Colon (tissue), 2 donors: ENCODE results near the gene CPA2.
"Not testable (repeated sequence)": the region's sequence is repeated elsewhere in the genome, so short reads cannot be mapped to it uniquely, and the experiment has no call there.

Experiments
- FAIRE-seq: peaks from 2 replicates; lab custom pipeline; 2012; peaks lifted over from hg19 to GRCh38; lab: Jason Lieb, UNC
- donor health status: control.
- donor health status: control.

CPA2 gene

DNA sequence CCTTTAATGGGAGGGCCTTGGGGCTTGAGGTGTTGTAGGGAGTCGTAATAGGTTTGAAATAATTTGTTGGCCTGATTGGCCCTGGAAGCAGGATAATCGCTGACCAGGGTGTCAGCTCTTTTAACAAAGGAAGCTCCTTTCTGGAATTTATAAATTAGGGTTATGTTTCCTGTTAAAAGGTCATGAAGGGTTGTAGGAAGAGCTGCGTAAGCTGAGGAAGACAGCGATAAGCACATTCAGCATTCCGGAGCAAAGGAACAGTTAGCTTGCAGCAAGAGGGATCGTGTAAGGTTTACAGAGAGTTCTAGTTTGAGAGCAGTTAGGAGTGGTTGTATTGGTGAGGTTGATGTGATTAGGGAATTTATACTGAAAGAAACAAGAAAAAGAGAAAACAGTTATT, 47.6 kb downstream of the CPA2 start:
- FAIRE-seq, result no peak

DNA sequence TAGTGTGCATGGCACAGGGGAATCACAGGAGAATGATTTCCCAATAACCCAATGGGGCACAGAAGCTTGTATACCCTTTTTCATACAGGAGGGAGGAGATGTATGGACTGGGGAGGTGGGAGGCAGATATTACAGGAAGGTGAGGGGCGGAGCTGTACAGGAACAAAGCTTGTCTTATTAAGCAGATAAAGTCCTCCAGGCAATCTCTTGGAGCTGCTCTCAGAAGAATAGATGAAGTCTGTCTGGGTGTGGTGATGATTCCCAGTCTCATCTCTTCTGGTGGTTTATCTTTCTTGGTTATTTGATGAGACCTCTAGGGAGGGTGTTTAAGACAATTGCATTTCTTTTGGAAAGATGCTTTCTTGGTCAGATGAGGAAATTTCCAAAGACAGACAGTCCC, 52.9 kb downstream of the CPA2 start:
- FAIRE-seq, result no peak

DNA sequence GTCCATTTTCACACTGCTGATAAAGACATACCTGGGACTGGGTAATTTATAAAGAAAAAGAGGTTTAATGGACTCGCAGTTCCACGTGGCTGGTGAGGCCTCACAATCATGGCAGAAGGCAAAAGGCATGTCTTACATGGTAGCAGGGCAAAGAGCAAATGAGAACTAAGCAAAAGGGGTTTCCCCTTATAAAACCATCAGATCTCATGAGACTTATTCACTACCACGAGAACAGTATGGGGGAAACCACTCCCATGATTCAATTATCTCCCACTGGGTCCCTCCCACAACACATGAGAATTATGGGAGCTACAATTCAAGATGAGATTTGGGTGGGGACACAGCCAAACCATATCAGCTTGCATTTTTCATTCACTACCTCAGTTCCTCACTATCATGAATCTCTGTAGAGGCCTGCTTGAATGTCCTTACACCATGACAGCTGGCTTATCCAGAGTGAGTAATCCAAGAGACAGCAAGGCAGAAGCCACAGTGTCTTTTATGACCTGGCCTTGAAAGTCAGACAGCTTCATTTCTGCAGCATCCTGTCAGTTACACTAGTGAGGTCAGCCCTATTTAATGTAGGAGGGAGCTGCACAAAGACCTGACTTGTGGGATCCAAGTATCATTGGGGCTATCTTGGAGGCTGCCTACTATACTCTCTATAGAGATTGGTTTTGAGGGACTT, 55.0 kb downstream of the CPA2 start:
- not testable (repeated sequence) for FAIRE-seq

DNA sequence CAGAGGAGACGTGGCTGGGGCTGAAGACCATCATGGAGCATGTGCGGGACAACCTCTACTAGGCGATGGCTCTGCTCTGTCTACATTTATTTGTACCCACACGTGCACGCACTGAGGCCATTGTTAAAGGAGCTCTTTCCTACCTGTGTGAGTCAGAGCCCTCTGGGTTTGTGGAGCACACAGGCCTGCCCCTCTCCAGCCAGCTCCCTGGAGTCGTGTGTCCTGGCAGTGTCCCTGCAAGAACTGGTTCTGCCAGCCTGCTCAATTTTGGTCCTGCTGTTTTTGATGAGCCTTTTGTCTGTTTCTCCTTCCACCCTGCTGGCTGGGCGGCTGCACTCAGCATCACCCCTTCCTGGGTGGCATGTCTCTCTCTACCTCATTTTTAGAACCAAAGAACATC, 56.0 kb downstream of the CPA2 start:
- FAIRE-seq, result no peak

DNA sequence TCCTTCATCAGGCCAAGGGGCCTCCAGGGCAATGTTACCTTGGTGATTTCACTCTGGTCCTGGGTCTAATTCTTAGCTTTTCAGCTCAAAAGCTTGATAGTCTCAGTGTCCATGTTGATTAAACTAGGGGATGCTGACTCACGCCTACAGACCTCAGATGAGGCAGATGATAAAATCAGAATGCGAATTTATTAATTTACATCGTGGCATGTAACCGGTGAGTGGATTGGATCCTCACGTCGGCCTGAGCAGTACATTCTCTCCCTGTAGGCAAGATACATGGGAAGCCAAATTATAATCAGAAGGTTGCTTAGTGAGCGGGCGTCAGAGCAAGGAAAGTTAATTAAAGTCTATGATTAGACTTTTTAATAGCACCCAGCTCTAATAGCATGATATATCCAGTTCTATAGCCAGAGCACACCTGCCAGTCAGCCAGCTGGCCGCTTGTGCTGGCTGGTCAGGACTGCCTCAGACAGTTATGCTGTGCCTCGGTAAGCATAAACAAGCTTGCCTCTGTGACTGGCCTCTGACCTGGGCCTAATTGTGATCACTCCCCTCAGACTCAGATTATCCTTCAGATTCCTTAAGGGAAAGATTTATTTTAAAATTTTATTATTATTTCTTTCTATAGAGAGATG, 57.8 kb downstream of the CPA2 start:
- no peak for FAIRE-seq

DNA sequence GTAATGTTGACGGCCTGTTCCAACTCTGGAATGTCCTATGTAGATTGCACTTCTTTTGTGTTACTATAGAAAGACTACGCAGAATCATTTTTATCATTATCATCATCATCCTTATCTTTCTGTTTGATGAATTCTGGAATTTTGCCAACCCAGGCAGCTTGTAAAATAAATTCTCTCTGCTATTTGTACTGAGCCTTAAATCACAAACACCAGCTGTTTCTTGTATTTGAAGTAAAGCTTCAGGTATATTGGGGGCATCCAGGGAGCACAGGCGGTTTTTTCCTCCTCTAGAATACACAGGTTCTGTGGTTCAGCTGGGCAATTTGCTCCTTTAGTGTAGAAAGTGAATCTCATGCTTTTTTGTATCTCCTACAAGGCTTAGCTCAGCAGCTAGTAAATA, 63.0 kb downstream of the CPA2 start:
- FAIRE-seq, result no peak

DNA sequence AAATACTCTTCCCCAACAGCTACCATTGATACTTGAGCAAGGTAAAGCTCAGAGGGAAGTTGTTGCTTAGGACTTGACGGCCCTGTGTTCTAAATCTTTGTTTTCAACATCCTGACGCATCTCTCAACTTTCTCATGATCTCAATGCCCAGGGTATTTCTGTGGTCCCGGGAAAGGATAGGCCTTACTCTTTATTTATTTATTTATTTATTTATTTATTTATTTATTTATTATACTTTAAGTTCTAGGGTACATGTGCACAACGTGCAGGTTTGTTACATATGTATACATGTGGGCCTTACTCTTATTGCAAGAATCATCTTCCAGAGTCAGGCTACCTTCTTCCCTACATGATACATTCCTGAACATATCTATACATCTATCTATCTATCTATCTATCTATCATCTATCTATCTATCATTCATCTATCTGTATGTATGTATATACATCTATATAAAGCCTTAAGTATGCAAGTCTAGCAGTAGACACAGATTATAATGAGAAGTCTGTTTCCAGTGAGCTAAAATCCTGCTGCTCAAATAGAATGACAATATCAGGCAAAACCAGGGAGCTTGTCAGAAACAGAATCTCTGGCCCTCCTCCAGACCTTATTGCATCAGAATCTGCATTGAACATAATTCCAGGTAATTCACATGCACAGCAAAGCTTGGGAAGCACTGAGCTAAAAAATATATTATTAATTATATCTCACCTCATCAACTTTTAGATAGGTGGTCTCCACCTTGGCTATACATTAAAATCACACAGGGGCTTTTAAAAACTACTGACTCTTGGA, 65.8 kb downstream of the CPA2 start:
- FAIRE-seq, result no peak

DNA sequence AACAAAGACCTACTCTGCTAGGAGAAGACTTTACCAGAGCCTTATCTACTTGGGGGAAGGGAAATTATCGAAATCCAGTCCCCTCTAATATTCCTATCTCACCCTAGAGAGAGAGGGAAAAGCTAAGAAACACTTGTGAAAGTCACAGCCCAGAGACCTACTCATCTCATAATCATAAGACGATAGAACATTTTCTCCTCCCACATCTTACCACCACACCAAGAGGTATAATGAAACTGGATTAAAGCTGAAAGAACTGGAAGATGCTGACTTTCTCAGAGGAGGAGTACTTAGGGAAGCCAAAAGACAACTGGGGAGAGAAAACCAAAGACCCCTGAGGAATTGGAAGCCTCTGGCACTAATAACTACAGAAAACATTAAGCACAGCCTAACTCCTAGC, 67.2 kb downstream of the CPA2 start:
- no peak for FAIRE-seq

DNA sequence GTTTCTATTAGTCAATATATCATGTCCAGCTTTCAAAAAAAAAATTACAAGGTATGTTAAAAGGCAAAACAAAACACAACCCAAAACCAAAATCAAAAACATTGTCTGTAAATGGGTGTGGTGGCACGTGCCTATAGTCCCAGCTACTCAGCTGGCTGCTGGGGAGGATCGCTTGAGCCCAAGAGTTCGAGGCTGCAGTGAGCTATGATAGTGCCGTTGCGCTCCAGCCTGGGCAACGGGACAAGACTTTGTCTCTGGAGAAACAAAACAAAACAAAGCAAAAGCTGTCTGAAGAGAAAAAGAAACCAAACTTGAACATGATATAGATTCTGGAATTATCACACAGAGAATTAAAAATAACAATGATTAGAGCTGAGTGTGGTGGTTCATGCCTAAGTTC, 67.6 kb downstream of the CPA2 start:
- FAIRE-seq, result no peak

DNA sequence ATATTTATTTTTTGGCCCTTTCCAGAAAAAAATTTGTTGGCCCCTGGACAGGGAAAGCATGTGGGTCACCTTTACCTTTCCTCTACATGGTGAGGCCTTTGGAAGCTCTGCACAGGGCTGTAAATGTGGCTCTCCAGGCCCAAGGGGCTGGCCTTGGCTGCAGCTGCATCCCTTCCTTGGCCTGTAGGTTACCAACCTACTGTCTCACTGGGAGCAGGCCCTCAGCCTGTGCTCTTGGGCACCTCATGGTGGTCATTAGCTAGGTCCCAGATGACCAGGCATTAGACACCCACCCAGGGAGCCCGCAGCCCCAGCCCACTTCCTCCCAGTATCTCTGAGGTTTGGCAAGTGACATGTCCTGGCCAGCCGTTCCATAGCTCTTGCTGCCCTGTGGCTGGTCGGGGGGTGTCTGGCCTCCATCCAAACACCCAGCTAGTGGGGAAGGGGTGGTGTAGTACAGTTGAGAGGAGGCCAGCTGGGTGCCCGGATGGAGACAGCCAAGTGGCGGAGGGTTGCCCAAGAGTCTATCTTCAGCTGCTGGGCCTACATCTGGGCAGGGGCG, 70.8 kb downstream of the CPA2 start:
- no peak for FAIRE-seq

DNA sequence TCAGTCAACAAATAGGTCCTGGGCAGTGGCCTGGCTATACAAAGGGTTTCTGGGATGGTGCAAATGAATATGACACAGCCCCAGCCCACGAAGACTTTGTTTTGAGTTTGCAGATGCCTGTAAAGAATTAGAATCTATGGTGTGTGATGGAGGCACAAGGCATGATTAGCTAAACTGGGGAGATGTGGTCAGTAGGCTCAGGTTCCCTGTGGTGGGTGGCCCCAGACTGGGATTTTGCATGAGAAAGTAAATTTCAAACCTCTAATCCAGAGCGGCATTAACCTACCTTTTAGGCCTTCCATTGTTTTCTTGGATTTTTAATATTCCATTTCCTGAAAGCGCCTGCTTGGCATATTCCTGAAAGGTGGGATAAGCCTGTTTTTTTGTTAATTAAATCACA, 71.6 kb downstream of the CPA2 start:
- FAIRE-seq, result no peak
